Stimulated activated CD8-positive, alpha-beta memory T cell treated with anti-CD3 and anti-CD28 coated beads, Interleukin-4, amount 100 ng/mL, for 48 hours (primary cell): ENCODE results near the gene PCDHGC3.
"Not testable (repeated sequence)": the region's sequence is repeated elsewhere in the genome, so short reads cannot be mapped to it uniquely, and the experiment has no call there.

Source experiments
- DNase-seq: peaks from one replicate; pipeline ENCODE4 v3.0.0-alpha.2; 2020

The PCDHGC3 gene

GRCh38 chr5:141475625-141476131, at the start of gene PCDHGC3:
Gene PCDHGC3 (plus strand): TSS chr5:141475966. CDS start chr5:141476117, 151 bp downstream.
- DNase-seq, result peak; percentile 72

GRCh38 chr5:141427783-141428426, 47.9 kb upstream of the PCDHGC3 start:
- DNase-seq, result no peak

- peak; percentile 42 for DNase-seq
Measured at GRCh38 chr5:141430332-141431113, 45.2 kb upstream of the PCDHGC3 start, which contains the start of gene PCDHGA12. Gene PCDHGA12 (plus strand): TSS chr5:141430507. CDS start chr5:141430760, 253 bp downstream.

- DNase-seq, result no peak
Measured at GRCh38 chr5:141431286-141431685, 44.5 kb upstream of the PCDHGC3 start.

GRCh38 chr5:141432308-141432707, 43.5 kb upstream of the PCDHGC3 start:
- DNase-seq, result not testable (repeated sequence)

GRCh38 chr5:141432726-141433125, 43.0 kb upstream of the PCDHGC3 start:
- DNase-seq, result not testable (repeated sequence)

- no peak for DNase-seq
Measured at GRCh38 chr5:141434006-141434405, 41.8 kb upstream of the PCDHGC3 start.

GRCh38 chr5:141437221-141437620, 38.5 kb upstream of the PCDHGC3 start:
- no peak for DNase-seq

- no peak for DNase-seq
Measured at GRCh38 chr5:141439411-141440141, 36.2 kb upstream of the PCDHGC3 start.

GRCh38 chr5:141440341-141440740, 35.4 kb upstream of the PCDHGC3 start:
- no peak for DNase-seq

- no peak for DNase-seq
Measured at GRCh38 chr5:141441571-141442170, 34.1 kb upstream of the PCDHGC3 start.

- DNase-seq, result no peak
Measured at GRCh38 chr5:141465351-141465750, 10.4 kb upstream of the PCDHGC3 start.

GRCh38 chr5:141476132-141476911, 556 bp downstream of the PCDHGC3 start:
- DNase-seq, result no peak

GRCh38 chr5:141477044-141477575, 1.3 kb downstream of the PCDHGC3 start:
- no peak for DNase-seq

GRCh38 chr5:141477815-141478214, 2.0 kb downstream of the PCDHGC3 start:
- no peak for DNase-seq

GRCh38 chr5:141478321-141478945, 2.7 kb downstream of the PCDHGC3 start:
- no peak for DNase-seq

- DNase-seq, result no peak
Measured at GRCh38 chr5:141479776-141480175, 4.0 kb downstream of the PCDHGC3 start.

GRCh38 chr5:141483902-141484301, 8.1 kb downstream of the PCDHGC3 start:
- no peak for DNase-seq

GRCh38 chr5:141484310-141484640, 8.5 kb downstream of the PCDHGC3 start:
- DNase-seq, result no peak

- no peak for DNase-seq
Measured at GRCh38 chr5:141484641-141485311, 9.0 kb downstream of the PCDHGC3 start, which contains the start of gene PCDHGC4. Gene PCDHGC4 (plus strand): TSS chr5:141485030. CDS start chr5:141485174, 144 bp downstream.
